Tibial artery (tissue), 4 donors: ENCODE measurements around the gene USP27X.

Source experiments
- DNase-seq, 2 donors: peaks; one replicate each; pipeline ENCODE4 v3.0.0-alpha.2; 2019
- H3K27ac ChIP-seq, 2 donors: fragments of 200-600 bp; sonication (generic) in 1 of 2; 1 replicate in 1 of 2; 2 replicates in 1 of 2; pipeline ENCODE4 v1.5.1; 2018 to 2019; ENCODE audit warnings: mild to moderate bottlenecking in 1 of 2
- H3K27me3 ChIP-seq, 2 donors: fragments of 200-600 bp; sonication (generic) in 1 of 2; one replicate each; pipeline versions ENCODE4 v1.5.1 to v1.6.0; 2016 to 2019
- H3K36me3 ChIP-seq, 3 donors: fragments of 200-600 bp; sonication (generic) in 2 of 3; one replicate each; pipeline ENCODE4 v1.5.1; 2016 to 2019; ENCODE audit warnings: mild to moderate bottlenecking in 2 of 3
- H3K4me1 ChIP-seq, 4 donors: fragments of 200-600 bp; sonication (generic) in 2 of 4; 1 replicate in 3 of 4; 2 replicates in 1 of 4; pipeline ENCODE4 v1.5.1; 2016 to 2019
- H3K4me3 ChIP-seq, 2 donors: fragments of 200-600 bp; sonication (generic) in 1 of 2; 1 replicate in 1 of 2; 2 replicates in 1 of 2; pipeline ENCODE4 v1.5.1; 2018 to 2019; ENCODE audit warnings: mild to moderate bottlenecking in 2 of 2
- H3K9me3 ChIP-seq, 3 donors: fragments of 200-600 bp; sonication (generic) in 1 of 3; one replicate each; pipeline ENCODE4 v1.5.1; 2016 to 2019
- intact Hi-C: fragments of 100-400 bp; cut with DNase I; formaldehyde crosslinking; loops from one replicate; pipeline ENCODE4 v1.15.0; 2023; ENCODE audit warnings: low total_unique reads
- TF ChIP-seq, protein P1 (sequence below), 2 experiments: fragments of 200-600 bp in 1 of 2; fragments of 450-650 bp in 1 of 2; IDR thresholded peaks; one replicate each; pipeline ENCODE4 v1.5.1; 2017 to 2019; ENCODE audit warnings: antibody characterized with exemption in 2 of 2, mild to moderate bottlenecking in 1 of 2, moderate library complexity in 1 of 2

The USP27X gene

DNA sequence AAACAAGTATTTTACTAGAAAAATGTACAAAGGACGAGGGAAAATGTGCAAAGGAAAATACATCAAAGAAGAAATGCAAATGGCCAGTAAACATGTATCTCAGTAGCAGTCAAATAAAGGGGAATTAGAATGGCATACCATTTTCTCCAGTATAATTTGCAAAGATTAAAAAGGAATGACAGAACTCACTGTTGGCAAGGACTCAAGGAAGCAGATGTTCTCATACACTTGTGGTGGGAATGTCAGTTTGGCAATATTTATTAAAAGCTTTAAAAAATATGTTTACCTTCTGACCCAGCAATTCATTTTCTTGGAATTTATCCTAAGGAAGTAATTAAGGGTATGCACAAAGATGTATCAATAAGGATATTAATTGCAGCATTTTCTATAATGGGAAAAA, 50.8 kb downstream of the USP27X start:
- no peaks in the 10 kb centered on the region for H3K9me3 ChIP-seq
- DNase-seq: no peak
- no peak overlapping the region for H3K27ac ChIP-seq
- TF ChIP-seq, protein P1, sequence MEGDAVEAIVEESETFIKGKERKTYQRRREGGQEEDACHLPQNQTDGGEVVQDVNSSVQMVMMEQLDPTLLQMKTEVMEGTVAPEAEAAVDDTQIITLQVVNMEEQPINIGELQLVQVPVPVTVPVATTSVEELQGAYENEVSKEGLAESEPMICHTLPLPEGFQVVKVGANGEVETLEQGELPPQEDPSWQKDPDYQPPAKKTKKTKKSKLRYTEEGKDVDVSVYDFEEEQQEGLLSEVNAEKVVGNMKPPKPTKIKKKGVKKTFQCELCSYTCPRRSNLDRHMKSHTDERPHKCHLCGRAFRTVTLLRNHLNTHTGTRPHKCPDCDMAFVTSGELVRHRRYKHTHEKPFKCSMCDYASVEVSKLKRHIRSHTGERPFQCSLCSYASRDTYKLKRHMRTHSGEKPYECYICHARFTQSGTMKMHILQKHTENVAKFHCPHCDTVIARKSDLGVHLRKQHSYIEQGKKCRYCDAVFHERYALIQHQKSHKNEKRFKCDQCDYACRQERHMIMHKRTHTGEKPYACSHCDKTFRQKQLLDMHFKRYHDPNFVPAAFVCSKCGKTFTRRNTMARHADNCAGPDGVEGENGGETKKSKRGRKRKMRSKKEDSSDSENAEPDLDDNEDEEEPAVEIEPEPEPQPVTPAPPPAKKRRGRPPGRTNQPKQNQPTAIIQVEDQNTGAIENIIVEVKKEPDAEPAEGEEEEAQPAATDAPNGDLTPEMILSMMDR (IDR thresholded peaks at IDR 0.05): no peak
- H3K4me1 ChIP-seq: no peaks in the 10 kb centered on the region
- H3K4me3 ChIP-seq: no peak overlapping the region
- H3K36me3 ChIP-seq: no peaks in the 10 kb centered on the region
- intact Hi-C loops: no loop called here
- H3K27me3 ChIP-seq: no peaks in the 10 kb centered on the region
